ENCODE data around the gene G6PC3.
"Not testable (repeated sequence)": the region's sequence is repeated elsewhere in the genome, so short reads cannot be mapped to it uniquely, and the experiment has no call there.

The G6PC3 gene

GRCh38 chr17:44110823-44111633, 40.5 kb downstream of the G6PC3 start:
- peak; percentile 85 for DNase-seq

- no peak for DNase-seq
Measured at GRCh38 chr17:44111777-44112176, 41.2 kb downstream of the G6PC3 start.

- DNase-seq: no peak
Measured at GRCh38 chr17:44112284-44113280, 42.0 kb downstream of the G6PC3 start.

- no peak for DNase-seq
Measured at GRCh38 chr17:44113382-44113781, 42.8 kb downstream of the G6PC3 start.

- DNase-seq: no peak
Measured at GRCh38 chr17:44113868-44114840, 43.6 kb downstream of the G6PC3 start.

GRCh38 chr17:44115585-44116415, 45.3 kb downstream of the G6PC3 start:
- no peak for DNase-seq

GRCh38 chr17:44117351-44117750, 46.8 kb downstream of the G6PC3 start:
- DNase-seq: no peak

GRCh38 chr17:44118427-44119050, 48.0 kb downstream of the G6PC3 start:
- DNase-seq: no peak

GRCh38 chr17:44119062-44119461, 48.5 kb downstream of the G6PC3 start:
- DNase-seq: no peak

GRCh38 chr17:44119798-44120197, 49.3 kb downstream of the G6PC3 start:
- no peak for DNase-seq

GRCh38 chr17:44120281-44120680, 49.7 kb downstream of the G6PC3 start:
- not testable (repeated sequence) for DNase-seq

- DNase-seq: no peak
Measured at GRCh38 chr17:44120851-44121605, 50.5 kb downstream of the G6PC3 start.

GRCh38 chr17:44121997-44122815, 51.7 kb downstream of the G6PC3 start:
- no peak for DNase-seq

GRCh38 chr17:44122816-44123355, 52.4 kb downstream of the G6PC3 start:
- DNase-seq: no peak

- DNase-seq: peak; percentile 86
Measured at GRCh38 chr17:44123356-44124117, 53.0 kb downstream of the G6PC3 start, which contains the start of gene HDAC5. Gene HDAC5, minus strand, starts transcription at chr17:44123641. Its CDS starts 6,126 bp downstream, at chr17:44117515.

- no peak for DNase-seq
Measured at GRCh38 chr17:44124118-44124438, 53.5 kb downstream of the G6PC3 start.
